ENCODE results near the gene C16orf89.
A peak's percentile ranks its signal among the peaks of the same experiment; 100 is the strongest.
"Not testable (repeated sequence)": the region's sequence is repeated elsewhere in the genome, so short reads cannot be mapped to it uniquely, and the experiment has no call there.

Gene C16orf89, protein sequence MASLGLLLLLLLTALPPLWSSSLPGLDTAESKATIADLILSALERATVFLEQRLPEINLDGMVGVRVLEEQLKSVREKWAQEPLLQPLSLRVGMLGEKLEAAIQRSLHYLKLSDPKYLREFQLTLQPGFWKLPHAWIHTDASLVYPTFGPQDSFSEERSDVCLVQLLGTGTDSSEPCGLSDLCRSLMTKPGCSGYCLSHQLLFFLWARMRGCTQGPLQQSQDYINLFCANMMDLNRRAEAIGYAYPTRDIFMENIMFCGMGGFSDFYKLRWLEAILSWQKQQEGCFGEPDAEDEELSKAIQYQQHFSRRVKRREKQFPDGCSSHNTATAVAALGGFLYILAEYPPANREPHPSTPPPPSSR

DNA sequence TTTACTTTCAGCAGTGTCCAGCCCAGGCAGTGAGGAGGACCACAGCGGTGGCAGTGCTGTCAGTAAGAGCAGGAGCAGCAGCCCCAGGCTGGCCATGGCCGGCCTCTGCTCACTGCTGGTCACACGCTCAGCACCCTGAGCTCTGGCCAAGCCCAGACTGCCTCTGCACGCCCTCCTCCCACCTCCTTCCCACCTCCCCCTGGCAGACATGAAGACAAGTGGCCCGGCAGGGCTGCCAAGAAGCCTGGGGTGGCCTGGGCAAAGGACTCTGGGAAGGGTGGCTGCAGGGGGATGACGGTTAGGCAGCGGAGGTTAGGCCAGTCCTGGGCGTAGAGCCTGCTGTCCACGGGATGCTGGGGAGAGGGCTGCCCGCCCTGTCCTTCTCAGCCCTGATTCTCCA, at the start of gene C16orf89:
TSS of gene C16orf89 (minus strand) at position 144 of the 400 bp plus-strand sequence. CDS start at position 96, 48 bp downstream.
- no peak for DNase-seq (ENCODE audit: low read depth in 2 of 2)

DNA sequence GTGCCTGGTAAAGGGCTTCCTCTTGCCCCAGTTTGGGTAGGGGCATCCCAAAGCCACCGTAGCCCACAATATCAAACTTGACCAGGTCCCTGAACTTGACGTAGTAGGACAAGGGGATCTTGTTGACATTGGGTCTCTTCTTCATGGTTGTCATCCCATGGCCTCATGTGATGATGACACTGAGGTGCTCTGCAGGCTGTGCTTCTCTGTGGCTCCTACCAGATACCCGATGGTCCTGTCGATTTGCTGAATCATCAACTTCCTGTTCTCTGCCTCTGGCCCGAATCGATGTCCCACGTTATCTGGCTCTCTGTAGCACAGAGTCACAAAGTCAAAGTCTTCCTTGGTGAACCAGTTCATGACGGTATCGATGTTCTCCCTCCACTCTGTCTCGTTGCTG, 45.2 kb upstream of the C16orf89 start:
- DNase-seq (ENCODE audit: low read depth in 2 of 2): not testable (repeated sequence)

DNA sequence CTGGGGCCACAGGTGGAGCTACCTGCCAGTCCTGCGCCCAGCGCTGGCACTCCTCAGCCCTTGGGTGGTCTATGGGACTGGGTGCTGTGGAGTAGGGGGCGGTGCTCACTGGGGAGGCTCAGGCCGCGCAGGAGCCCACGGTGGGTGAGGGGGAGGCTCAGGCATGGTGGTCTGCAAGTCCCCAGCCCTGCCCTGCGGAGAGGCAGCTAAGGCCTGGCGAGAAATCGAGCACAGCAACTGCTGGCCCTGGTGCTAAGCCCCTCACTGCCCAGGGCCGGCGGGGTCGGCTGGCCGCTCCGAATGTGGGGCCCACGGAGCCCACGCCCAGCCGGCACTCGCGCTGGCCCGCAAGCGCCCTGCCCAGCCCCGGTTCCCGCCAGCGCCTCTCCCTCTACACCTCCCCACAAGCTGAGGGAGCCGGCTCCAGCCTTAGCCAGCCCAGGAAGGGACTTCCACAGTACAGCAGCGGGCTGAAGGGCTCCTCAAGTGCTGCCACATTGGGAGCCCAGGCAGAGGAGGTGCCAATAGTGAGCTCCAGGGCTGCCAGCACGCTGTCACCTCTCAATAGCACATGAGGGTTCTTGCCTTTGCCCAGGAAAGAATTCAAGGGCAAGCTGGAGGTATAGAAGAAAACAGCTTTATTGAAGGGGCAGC, 42.9 kb upstream of the C16orf89 start:
- no peak for DNase-seq (ENCODE audit: low read depth in 2 of 2)

DNA sequence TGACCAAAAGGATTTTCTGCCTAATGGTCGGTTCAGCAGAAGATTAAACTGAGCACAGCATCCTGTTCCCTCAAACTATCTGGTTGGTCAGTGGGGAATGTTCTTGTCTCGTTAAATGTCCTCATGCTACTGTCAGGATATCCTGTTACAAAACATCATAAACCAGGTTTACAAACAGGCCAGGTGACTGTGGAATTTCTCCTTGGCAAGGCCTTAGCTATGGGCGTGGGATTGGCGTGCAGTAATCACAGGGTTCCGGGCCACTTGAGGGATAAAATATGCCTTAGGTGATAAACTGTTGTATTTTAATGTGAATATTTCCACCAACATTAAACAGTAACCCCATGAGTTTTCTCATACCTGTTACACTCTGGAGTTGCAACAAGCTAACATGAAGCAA, 39.3 kb upstream of the C16orf89 start:
- DNase-seq (ENCODE audit: low read depth in 2 of 2): not testable (repeated sequence)

DNA sequence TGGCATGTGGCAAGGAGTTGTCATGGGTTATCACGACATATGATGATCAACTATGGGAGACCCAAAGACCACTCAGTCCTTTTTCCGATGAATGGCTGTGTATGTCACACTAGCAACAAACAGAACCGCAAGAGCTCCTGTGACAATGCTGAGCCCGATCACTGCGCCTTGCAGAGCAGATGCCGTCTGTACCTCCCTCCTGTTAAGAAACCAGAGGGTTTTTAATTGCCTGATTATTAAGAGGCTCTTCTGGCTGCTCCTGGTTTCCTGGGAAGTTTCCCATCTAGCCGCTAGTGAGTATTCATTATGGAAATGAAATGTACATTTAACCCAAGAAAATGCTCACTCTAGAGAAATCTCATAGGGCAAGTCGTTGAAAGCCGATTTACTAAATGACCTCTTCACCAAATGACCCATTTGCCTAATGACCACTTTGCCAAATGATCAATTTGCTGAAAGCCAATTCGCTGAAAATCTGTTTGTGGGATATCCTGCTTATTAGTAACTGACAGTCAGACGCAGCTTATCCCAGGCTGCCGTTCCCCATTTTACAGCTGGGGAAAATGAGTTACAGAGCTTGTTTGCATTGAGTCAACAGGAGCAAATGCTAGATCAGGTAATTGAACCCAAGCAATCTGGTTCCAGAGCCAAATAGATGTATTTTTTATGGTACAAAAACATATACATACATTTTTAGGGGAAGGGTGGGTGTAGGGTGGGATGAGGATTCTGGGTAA, 37.7 kb upstream of the C16orf89 start:
- not testable (repeated sequence) for DNase-seq (ENCODE audit: low read depth in 2 of 2)

DNA sequence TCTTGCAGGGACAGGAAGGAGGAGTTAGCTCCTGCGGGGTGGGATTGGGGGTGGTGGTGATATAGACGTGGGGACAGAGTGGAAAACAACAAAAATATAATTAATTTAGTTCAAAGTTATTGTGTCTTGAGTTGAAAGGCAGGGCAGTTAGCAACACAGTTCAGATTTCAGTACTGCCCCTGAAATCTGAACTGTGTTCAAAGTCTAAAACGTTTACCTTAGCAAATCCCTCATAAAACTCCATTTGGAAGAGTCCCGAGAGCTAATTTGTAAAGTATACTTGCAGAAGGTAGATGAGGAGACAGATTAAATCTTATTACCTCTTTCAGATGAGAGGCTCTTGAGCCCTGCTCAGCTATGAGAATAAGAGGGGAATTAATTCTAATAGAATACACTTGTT, 33.4 kb upstream of the C16orf89 start:
- not testable (repeated sequence) for DNase-seq (ENCODE audit: low read depth in 2 of 2)

DNA sequence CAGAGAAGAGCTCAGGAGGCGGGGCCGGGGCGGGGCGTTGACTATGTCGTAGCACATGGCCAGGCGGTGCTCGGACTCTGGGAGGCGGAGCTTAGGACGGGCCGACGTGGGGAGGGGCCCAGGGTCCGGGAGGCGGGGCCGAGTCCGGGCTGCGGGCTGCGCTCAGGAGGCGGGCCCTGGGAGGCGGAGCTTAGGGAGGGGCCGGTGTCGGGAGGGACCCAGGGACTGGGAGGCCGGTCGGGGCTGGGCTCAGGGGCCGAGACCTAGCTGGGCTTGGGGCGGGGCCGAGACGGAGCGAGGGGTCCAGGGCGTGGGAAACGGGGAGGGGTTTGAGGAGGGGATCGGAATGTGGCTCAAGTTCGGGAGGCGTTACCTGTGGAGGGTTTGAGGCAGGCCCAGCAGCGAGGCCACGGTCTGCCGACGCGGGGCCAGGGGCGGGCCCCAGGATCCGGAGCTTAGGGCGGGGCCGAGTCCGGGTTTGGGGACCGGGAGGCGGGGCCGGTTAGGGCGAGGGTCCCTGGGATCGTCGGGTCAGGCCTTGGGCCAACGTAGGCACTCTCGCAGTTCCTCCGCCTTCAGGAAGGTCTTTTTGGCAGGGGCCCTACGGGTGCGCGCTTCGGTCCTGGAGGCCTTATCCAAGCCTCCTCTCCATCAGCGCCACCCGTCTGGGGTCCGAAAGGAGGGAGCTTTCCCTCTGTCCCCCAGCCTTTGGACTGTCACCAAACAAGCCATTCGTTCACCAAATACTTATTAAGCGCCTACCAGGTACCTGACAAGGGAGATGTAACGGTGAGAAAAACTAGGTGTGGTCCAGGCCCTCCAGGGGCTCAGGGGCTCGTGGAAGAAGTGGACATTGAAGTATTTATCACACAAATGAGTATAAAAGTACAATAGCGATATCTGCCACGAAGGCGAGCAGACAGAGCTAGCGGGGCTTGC, 32.7 kb upstream of the C16orf89 start:
- DNase-seq (ENCODE audit: low read depth in 2 of 2): peak; percentile 95

DNA sequence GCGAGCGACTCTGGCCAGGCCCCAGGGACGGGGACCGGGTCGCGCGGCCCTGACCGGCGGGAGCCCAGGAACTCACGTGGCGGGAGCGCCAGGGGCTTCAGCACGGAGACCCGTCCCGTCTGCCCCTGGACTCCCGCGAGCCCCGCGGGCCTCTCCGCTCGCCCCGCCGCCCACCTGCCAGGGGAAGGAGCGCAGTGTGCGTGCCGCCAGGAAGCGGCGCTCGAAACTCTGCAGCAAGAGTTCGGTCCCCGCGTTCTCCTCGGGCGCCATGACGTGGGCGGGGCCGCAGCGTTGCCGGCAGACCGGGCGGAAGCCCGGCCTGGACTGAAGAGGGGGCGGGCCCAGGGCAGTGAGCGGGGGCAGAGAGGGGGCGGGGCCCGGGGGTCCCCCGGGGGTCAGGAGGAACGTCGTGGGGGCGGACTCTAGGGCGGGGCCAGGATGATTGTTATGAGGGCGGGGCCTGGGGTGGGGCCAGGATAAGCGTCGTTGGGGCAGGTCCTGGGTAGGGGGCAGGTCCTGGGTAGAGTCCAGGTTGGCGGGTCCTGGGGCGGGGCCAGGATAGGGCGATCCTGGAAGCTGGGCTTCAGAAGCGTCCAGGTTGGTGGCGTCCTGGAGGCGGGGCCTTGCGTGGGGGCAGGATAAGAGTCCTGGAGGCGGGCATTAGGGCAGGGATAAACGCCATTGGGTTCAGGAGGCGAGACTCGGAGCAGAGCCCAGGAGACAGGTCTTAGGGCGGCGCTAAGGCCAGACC, 31.9 kb upstream of the C16orf89 start, which contains the start of gene EEF2KMT:
TSS of gene EEF2KMT (minus strand) at position 326 of the 751 bp plus-strand sequence. CDS start at position 270, 56 bp downstream.
- peak; percentile 82 to 84 for DNase-seq (ENCODE audit: low read depth in 2 of 2)

DNA sequence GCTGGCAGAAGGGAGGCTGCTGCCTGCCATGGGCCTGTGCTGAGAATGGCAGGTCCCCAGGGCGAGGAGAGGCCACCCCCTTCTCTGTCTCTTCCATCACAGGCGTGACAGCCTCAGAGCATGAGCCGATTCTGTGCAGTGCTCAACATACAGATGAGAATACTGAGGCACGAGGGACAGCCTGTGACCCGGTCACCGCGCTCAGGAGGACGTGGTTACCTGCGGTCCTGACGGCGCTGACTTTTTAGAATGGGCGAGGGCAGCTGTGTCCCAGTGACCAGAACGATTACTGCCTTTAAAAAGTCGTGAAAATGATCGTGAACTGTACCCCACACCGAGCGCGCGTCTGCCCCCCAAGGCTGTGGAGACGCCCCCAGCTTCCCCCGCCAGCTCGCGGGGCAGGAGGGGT, 31.3 kb upstream of the C16orf89 start:
- DNase-seq (ENCODE audit: low read depth in 2 of 2): peak in 1 of 2 donors; percentile 9

DNA sequence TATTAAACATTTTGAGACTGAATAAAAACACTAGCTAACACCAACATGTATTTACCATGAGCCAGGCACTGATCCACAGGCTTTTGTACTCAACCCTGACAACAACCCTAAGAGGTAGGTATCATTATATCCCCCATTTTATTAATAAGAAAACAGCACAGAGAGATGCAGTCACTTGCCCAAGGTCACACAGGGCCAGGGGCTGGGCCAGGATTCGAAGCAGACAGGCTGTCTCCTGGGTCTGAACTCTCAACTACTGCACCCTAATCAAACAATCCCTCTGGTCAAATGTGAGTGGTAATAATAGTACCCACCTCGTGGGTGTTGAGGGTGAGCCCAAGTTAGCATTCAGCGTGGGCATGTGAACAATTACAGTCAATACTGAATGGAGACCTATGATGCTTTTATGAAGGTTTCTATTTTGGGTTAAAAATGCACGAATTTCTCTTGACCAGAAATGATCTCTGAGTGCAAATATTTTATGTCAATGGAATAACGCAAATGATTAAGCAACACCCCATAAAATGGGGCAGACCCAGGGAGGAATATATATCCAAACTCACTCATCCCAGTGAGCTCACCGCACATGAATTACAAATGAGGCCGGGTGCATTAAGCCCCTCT, 30.8 kb upstream of the C16orf89 start:
- DNase-seq (ENCODE audit: low read depth in 2 of 2): not testable (repeated sequence)

DNA sequence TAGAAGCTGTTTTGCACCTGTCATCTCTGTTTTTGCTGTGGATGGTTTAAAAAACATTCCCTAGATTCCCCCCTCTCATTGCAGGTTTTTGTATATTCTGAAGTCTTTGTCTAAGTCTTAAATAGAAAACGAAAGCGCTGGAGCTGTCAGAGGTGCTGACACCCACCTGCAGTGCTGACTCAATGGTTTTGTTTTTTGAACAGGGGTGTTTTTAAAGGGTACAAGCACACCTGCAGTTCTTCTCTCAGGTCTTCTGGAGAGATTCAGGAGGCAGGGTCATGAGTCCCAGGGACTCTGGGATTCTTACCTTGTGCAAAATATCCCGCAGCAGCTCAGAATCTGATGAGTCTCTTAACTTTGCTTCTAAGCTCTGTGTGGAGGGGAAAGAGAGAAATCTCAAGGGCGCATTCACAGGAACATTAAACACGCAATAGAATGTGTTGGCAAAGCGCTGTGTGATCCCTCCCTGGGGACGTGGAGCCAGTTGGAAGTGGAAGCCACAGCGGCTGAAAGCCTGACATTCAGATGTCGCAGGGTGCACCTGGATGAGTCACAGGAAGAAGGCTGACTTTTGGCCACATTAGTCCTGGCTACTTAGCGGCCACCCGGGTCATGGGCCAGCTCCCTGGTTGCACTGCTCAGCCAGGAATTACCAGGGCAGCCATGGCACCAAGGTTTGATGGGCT, 29.5 kb upstream of the C16orf89 start:
- DNase-seq (ENCODE audit: low read depth in 2 of 2): not testable (repeated sequence)

DNA sequence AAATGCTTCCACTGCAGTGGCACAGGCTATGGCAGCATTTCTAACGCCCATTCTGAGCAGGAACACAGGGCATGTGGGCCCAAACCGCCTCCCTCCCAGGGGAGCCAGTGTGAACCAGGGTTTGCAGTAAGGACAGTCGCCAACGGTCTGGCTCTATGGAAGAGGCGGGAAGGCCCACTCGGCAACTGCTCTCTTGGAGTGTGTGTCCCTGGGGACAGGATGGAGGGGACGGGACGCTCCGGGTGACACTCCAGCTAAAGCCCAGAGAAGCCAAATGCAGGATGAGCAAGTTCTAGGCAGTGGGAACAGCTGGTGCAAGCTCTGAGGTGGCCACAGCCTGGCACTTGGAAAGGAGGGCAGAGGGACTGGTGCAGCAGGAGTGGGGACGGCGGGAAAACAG, 28.0 kb upstream of the C16orf89 start:
- DNase-seq (ENCODE audit: low read depth in 2 of 2): not testable (repeated sequence)

DNA sequence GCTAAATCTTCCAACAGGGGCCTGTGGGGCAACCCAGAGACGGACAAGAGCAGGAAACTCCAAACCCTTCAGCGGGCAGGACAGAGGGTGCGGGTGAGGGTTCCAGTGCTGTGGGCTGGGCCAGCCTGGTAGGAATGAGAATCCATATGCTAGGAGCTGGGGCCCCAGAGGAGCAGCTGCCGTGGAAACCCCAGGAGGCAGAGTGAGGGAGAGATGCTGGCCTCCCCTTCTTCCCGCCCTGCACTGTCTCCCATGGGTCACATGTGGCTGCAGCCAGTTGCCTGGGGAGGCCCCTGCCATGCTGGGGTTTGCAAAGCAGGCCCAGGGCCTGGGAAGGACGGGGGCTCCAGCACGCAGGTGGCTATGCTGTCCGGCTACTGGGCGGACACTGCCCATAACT, 27.3 kb upstream of the C16orf89 start:
- not testable (repeated sequence) for DNase-seq (ENCODE audit: low read depth in 2 of 2)

DNA sequence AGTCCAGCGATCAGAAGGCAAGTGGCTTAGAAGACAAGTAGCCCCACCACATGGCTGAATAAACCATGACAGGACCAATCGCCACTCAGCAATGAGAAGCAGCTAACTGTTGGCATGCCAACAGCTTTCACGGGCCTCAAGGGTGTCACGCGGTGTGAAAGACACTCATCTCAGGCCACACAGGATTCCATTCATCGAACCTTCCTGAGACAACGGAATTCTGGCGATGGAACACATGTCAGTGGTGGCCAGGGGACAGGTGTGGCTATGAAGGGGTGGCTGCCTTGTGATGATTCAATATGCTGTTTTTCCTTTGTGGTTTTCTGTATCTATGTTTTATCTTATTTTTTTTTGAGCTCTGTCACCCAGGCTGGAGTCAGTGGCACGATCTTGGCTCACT, 24.8 kb upstream of the C16orf89 start:
- DNase-seq (ENCODE audit: low read depth in 2 of 2): not testable (repeated sequence)

DNA sequence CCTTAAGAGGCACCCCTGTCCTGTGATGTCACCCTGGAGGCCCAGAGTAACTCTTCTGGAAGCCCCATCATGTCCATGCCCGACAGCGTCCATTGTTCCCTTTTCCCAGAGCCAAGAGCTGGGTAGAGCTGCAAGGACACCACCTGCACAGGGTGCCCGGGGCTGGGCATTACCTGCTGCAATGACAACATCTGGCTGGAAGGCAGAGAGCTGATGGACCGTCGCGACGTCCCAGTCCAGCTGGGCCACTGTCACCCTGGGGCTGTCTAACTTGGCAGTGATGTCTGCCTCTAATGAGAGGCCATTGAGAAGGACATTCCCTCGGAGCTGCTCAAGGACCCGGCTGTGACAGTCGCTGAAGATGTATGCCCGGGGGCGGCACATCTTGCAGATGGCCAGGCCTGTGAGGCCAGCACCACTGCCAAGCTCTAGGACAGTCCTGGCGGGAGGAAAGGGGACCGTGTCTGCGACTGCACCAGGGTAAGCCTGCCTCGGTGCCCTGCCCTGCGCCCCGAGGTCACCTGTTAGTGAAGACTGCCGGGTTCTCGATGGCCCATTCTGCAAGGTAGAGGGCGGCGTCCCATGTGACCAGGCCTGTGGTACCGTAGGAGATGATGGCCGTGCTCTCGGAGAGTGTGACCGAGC, 24.3 kb upstream of the C16orf89 start:
- DNase-seq (ENCODE audit: low read depth in 2 of 2): not testable (repeated sequence)

DNA sequence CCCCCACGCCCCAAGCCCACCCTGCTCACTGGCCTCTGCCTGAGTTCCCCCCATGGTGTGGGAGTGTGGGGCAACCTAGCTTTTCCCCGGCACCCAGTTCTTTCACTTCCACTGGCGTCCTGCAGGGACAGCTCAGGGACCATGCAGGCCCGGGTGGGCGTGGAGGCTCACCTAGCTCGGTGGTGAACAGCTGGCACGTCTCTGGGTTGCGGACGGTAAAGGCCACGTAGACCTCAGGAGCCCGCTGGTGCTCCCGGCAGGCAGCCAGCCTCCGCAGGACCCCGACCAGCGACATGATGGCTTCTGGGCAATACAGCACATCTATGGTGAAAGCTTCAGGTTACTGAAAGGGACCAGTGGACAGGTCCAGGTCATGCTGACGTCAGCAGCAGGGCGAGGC, 23.2 kb upstream of the C16orf89 start:
- not testable (repeated sequence) for DNase-seq (ENCODE audit: low read depth in 2 of 2)

DNA sequence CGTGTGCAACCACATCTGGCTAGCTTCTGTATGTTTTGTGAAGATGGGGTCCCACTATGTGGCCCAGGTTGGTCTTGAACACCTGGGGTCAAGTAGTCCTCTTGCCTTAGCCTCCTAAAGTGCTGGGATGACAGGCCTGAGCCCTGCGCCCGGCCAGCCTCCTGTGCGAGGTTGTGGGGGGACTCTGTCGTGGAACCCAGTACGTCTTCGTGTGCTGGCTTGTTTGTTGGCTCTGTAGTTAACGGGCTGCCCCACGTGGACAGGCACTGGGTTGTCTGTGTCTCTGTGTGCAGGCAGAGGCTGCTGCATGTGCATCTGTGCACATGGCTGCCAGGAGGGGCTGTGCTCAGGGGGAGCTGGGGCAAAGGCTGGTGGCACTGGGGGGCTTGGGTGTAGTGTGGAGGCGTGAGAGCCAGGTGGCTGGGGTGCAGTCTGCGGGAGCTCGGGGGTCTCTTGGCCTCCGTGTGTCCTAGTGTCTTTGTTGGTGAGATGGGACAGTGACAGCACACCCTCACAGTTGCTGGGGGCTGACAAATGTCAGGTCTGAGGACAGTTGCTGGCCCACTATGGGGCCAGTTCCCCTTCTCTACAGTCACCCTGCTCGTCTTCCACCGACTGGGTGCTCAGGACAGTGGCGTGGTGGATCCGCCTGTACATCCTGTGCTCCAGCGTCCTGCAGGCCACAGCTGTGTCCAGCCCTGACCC, 22.5 kb upstream of the C16orf89 start:
- not testable (repeated sequence) for DNase-seq (ENCODE audit: low read depth in 2 of 2)

DNA sequence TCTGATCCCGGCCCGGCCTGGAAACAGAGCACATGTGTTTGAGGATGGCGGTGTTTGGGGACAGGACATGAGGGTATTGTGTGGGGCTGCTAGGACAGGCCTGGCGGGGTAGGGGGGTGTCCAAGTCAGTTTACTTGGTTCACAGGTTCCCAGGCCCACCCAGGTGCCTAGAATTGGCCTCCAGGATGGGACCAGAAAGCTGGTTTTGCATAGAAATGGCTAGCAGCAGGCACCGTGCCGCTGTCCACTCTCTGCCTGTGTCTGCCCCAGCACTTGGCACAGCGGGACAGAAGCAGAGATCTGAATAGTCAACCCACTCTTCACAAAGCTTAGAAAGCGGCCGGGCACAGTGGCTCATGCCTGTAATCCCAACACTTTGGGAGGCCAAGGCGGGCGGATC, 20.0 kb upstream of the C16orf89 start:
- not testable (repeated sequence) for DNase-seq (ENCODE audit: low read depth in 2 of 2)

Data from stimulated activated CD8-positive, alpha-beta memory T cell treated with anti-CD3 and anti-CD28 coated beads, Interleukin-2, amount 100 ng/mL, for 1 hour (primary cell).